Pancreas (tissue), 10 donors: ENCODE results near the gene POU2F2. TPM values are rescaled to one million over a fixed set of nuclear protein-coding genes. Genes with fewer than 3 reads are reported as not detected.

Experiments used
- ATAC-seq, 4 donors: fragments of 200-7000 bp; cut with Tn5 transposase; one replicate each; pipeline versions ENCODE4 v1.8.0 to v1.9.1; 2020; ENCODE audit warnings: mild to moderate bottlenecking in 4 of 4, moderate library complexity in 4 of 4
- DNase-seq, 6 donors: peaks; one replicate each; pipeline ENCODE4 v3.0.0-alpha.2; 2020
- FAIRE-seq: peaks from 2 replicates; lab custom pipeline; 2012; peaks lifted over from hg19 to GRCh38; lab: Jason Lieb, UNC
- H3K27ac ChIP-seq, 4 donors: fragments of 200-600 bp; sonication (generic); 1 replicate in 3 of 4; 2 replicates in 1 of 4; pipeline versions ENCODE4 v1.5.0 to v1.8.0; 2020
- H3K27me3 ChIP-seq, 4 donors: fragments of 200-600 bp; one replicate each; pipeline ENCODE4 v1.8.0; 2021
- H3K36me3 ChIP-seq, 3 donors: fragments of 200-600 bp; sonication (generic) in 1 of 3; one replicate each; pipeline versions ENCODE4 v1.5.0 to v1.8.0; 2020 to 2021
- H3K4me1 ChIP-seq, 3 donors: fragments of 200-600 bp; one replicate each; pipeline ENCODE4 v1.8.0; 2021
- H3K4me3 ChIP-seq, 4 donors: fragments of 200-600 bp; sonication (generic) in 2 of 4; one replicate each; pipeline versions ENCODE4 v1.5.0 to v1.8.0; 2020 to 2021
- H3K9me3 ChIP-seq, 4 donors: fragments of 200-600 bp; one replicate each; pipeline ENCODE4 v1.8.0; 2021
- WGBS, 2 donors: extraction: QIAGEN DNeasy Blood & Tissue Kit; methylation state at CpG; one replicate each; pipeline ENCODE4 v1.1.7; 2013; 5-methylcytosine and 5-hydroxymethylcytosine counted together
- intact Hi-C, 3 donors: fragments of 100-400 bp; cut with DNase I; formaldehyde crosslinking; loops; one replicate each; pipeline versions ENCODE4 v1.11.1 to v1.14.2; 2022
- microRNA-seq, 2 donors: library from miRNA; unstranded; fragments of <30 nt; microRNA quantifications; one replicate each; pipeline versions ENCODE4 to v1.1.0, GENCODE V29; 2019 to 2020
- polyA plus RNA-seq, 2 donors: library from polyadenylated mRNA; stranded (reverse); fragments of 200-250 nt; gene quantifications; one replicate each; pipeline ENCODE4 v1.2.3, GENCODE V29; 2013
- total RNA-seq, 6 donors: library from RNA; stranded (reverse); fragmentation: NEBNext Ultra II Directional in 4 of 6; extraction: Animal tissue kit (Norgen Biotek cat#: 25700) in 4 of 6; gene quantifications; one replicate each; pipeline versions ENCODE4 v1.2.1 to v1.2.4, GENCODE V29; 2021 to 2023
- TF ChIP-seq, protein P1 (sequence below), 4 donors: fragments of 200-600 bp; sonication (generic) in 3 of 4; IDR thresholded peaks; one replicate each; pipeline versions ENCODE4 v1.5.0 to v1.8.0; 2021; ENCODE audit warnings: antibody characterized with exemption in 4 of 4
- donor health status: healthy with polysubstance abuse.
- donor health status: DM: no; HTN: no; CAD: no; lungs with moderate emphysema.
- donor health status: DM: no; HTN: no; CAD: no.
- donor health status: control.
- donor health status: control.
- donor health status: Bipolar disorder and iron deficiency.
- donor health status: DM: yes; HTN: yes; CAD: no.
- donor health status: DM: no; HTN: no; CAD: no.
- donor health status: DM: no; HTN: no; CAD: no.
- donor health status: DM: yes; HTN: yes; CAD: no.

Gene POU2F2
- total and polyA plus RNA-seq, 8 donors = 0.56 to 5.6 (median 1.3) TPM

DNA sequence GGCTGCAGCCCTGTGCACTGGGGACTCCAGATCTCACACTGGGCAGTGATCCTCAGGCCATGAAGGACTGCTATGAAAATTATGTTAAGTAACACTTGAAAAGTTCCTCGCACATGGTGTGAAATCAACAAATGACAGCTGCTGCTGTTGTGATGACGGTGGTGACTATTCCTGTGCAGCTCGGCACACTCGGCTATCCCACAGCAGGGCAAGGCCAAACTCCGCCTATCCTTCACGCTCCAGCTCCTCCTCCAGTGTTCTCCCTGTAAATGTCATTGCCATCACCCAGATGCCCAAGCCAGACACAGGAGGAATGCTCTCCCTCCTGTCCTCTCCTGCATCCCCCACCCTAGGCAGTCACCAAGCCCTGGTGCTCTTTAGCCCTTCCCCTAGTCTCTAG lies 93.6 kb downstream of the POU2F2 start:
- Histone ChIP-seq H3K4me3 (no peak overlapping the region), H3K27ac (no peak overlapping the region), H3K4me1 (no peaks in the 10 kb centered on the region), H3K27me3 (no peaks in the 10 kb centered on the region), H3K36me3 (no peaks in the 10 kb centered on the region), H3K9me3 (no peaks in the 10 kb centered on the region)
- DNase-seq (no peak), FAIRE-seq (no peak), ATAC-seq (no peak)
- TF ChIP-seq, protein P1, sequence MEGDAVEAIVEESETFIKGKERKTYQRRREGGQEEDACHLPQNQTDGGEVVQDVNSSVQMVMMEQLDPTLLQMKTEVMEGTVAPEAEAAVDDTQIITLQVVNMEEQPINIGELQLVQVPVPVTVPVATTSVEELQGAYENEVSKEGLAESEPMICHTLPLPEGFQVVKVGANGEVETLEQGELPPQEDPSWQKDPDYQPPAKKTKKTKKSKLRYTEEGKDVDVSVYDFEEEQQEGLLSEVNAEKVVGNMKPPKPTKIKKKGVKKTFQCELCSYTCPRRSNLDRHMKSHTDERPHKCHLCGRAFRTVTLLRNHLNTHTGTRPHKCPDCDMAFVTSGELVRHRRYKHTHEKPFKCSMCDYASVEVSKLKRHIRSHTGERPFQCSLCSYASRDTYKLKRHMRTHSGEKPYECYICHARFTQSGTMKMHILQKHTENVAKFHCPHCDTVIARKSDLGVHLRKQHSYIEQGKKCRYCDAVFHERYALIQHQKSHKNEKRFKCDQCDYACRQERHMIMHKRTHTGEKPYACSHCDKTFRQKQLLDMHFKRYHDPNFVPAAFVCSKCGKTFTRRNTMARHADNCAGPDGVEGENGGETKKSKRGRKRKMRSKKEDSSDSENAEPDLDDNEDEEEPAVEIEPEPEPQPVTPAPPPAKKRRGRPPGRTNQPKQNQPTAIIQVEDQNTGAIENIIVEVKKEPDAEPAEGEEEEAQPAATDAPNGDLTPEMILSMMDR (IDR thresholded peaks at IDR 0.05) = no peak
- WGBS, 2 donors = 63 to 75% methylated on average over 6 of the region's 6 CpGs
- intact Hi-C loops = no loop called here

GRCh38 chr19:42037649-42038048 lies 94.6 kb downstream of the POU2F2 start:
- no peaks in the 10 kb centered on the region for H3K27me3 ChIP-seq
- intact Hi-C loops = no loop called here
- no peaks in the 10 kb centered on the region for H3K4me1 ChIP-seq
- no peak overlapping the region for H3K27ac ChIP-seq
- H3K4me3 ChIP-seq = no peak overlapping the region
- TF ChIP-seq, protein P1 (IDR thresholded peaks at IDR 0.05) = no peak
- H3K9me3 ChIP-seq = no peaks in the 10 kb centered on the region
- ATAC-seq (no peak), FAIRE-seq (no peak), DNase-seq (no peak)
- WGBS, 2 donors = 65 to 78% methylated on average over 5 of the region's 5 CpGs
- no peaks in the 10 kb centered on the region for H3K36me3 ChIP-seq

Small RNA genes lying within 50 kb of the gene (microRNA-seq; reads per million reads assigned to microRNA genes)
- 0 reads per million in 2 donors for gene MIR4323

Other genes with a start within 250 kb of the POU2F2 start
- gene ARHGEF1, start 249.3 kb downstream of the POU2F2 start, total RNA-seq = 10 to 100 TPM; 26.3 to 65.6 (median 37.0) TPM
- 100 to 1,000 TPM; 139 to 179 TPM for gene ARHGEF1, start 249.3 kb downstream of the POU2F2 start, polyA plus RNA-seq
- under 1 TPM in 5 of 6 donors, not detected in 1; 0.06 to 0.37 (median 0.14) TPM for gene ERFL, start 204.0 kb downstream of the POU2F2 start, total RNA-seq
- gene ERFL, start 204.0 kb downstream of the POU2F2 start, polyA plus RNA-seq = under 1 TPM; 0.33 to 0.34 TPM
- 10 to 100 TPM; 49.8 to 79.4 (median 66.8) TPM for gene RABAC1, start 173.1 kb downstream of the POU2F2 start, total RNA-seq
- 100 to 1,000 TPM; 117 to 134 TPM for gene RABAC1, start 173.1 kb downstream of the POU2F2 start, polyA plus RNA-seq
- under 1 TPM; 0.09 to 0.44 (median 0.32) TPM for gene ATP1A3, start 138.2 kb downstream of the POU2F2 start, total RNA-seq
- 1 to 10 TPM in 1 of 2 donors, under 1 TPM in 1; 0.30 to 1.2 TPM for gene ATP1A3, start 138.2 kb downstream of the POU2F2 start, polyA plus RNA-seq
- gene GRIK5, start 62.2 kb downstream of the POU2F2 start, total RNA-seq = 1 to 10 TPM; 1.9 to 3.6 (median 3.1) TPM
- 10 to 100 TPM in 1 of 2 donors, 1 to 10 TPM in 1; 4.8 to 10.5 TPM for gene GRIK5, start 62.2 kb downstream of the POU2F2 start, polyA plus RNA-seq
- 1 to 10 TPM; 3.9 to 8.5 (median 5.8) TPM for gene ZNF574, start 56.3 kb downstream of the POU2F2 start, total RNA-seq
- gene ZNF574, start 56.3 kb downstream of the POU2F2 start, polyA plus RNA-seq = 1 to 10 TPM; 4.9 to 6.2 TPM
- gene DEDD2, start 85.2 kb upstream of the POU2F2 start, total RNA-seq = 10 to 100 TPM in 5 of 6 donors, 1 to 10 TPM in 1; 9.7 to 17.8 (median 12.8) TPM
- gene DEDD2, start 85.2 kb upstream of the POU2F2 start, polyA plus RNA-seq = 10 to 100 TPM; 22.3 to 25.4 TPM
- 1 to 10 TPM; 5.0 to 7.5 (median 6.2) TPM for gene ZNF526, start 87.9 kb upstream of the POU2F2 start, total RNA-seq
- 1 to 10 TPM; 2.4 to 3.9 TPM for gene ZNF526, start 87.9 kb upstream of the POU2F2 start, polyA plus RNA-seq
- 10 to 100 TPM in 5 of 6 donors, 1 to 10 TPM in 1; 9.9 to 19.4 (median 14.5) TPM for gene GSK3A, start 110.2 kb upstream of the POU2F2 start, total RNA-seq
- 10 to 100 TPM; 25.7 to 27.6 TPM for gene GSK3A, start 110.2 kb upstream of the POU2F2 start, polyA plus RNA-seq
- gene ERF, start 122.7 kb upstream of the POU2F2 start, total RNA-seq = 10 to 100 TPM; 20.5 to 29.2 (median 22.2) TPM
- gene ERF, start 122.7 kb upstream of the POU2F2 start, polyA plus RNA-seq = 10 to 100 TPM; 36.6 to 48.5 TPM
- 10 to 100 TPM; 27.7 to 37.6 (median 32.0) TPM for gene CIC, start 136.8 kb upstream of the POU2F2 start, total RNA-seq
- gene CIC, start 136.8 kb upstream of the POU2F2 start, polyA plus RNA-seq = 10 to 100 TPM; 47.1 to 65.0 TPM
- gene PRR19, start 169.7 kb upstream of the POU2F2 start, total RNA-seq = under 1 TPM; 0.12 to 0.69 (median 0.34) TPM
- gene PRR19, start 169.7 kb upstream of the POU2F2 start, polyA plus RNA-seq = under 1 TPM; 0.34 to 0.99 TPM
- gene PAFAH1B3, start 170.2 kb upstream of the POU2F2 start, total RNA-seq = 10 to 100 TPM in 4 of 6 donors, 1 to 10 TPM in 2; 6.2 to 19.8 (median 10.2) TPM
- gene PAFAH1B3, start 170.2 kb upstream of the POU2F2 start, polyA plus RNA-seq = 10 to 100 TPM; 18.2 to 24.3 TPM
- 1 to 10 TPM in 2 of 6 donors, under 1 TPM in 4; 0.46 to 1.5 (median 0.94) TPM for gene TMEM145, start 180.9 kb upstream of the POU2F2 start, total RNA-seq
- 1 to 10 TPM; 2.2 to 8.2 TPM for gene TMEM145, start 180.9 kb upstream of the POU2F2 start, polyA plus RNA-seq
- 10 to 100 TPM in 2 of 6 donors, 1 to 10 TPM in 4; 7.3 to 15.9 (median 9.0) TPM for gene MEGF8, start 193.2 kb upstream of the POU2F2 start, total RNA-seq
- 10 to 100 TPM in 1 of 2 donors, 1 to 10 TPM in 1; 8.8 to 14.4 TPM for gene MEGF8, start 193.2 kb upstream of the POU2F2 start, polyA plus RNA-seq